Bone marrow (tissue), 2 donors: Measurements from ENCODE around the gene PGLYRP1.

ENCODE experiments used
- DNase-seq, 2 donors: peaks; one replicate each; lab custom pipeline; 2025; lab: John Stamatoyannopoulos, UW

PGLYRP1 gene

DNA sequence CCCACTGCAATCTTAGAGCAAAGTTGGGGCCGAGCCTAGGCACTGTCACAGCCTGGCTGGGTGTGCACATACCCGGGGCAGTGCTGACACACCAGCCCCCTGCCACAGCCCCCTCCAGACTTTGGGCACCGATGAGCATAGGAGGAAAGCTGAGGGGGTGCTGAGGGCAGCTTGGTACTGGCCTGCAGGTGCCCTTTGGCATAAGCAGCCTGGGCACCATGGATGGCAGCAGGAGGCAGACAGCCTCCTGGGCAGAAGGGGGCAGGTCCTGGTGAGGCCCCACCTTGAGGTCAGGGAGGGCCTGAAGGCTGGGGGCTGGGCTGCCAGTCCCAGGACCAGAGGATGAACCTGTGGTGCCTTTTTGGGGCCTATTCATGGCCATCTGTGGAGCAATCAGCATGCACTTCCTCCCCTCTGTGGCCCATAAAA, 9.8 kb upstream of the PGLYRP1 start:
- no peak for DNase-seq

DNA sequence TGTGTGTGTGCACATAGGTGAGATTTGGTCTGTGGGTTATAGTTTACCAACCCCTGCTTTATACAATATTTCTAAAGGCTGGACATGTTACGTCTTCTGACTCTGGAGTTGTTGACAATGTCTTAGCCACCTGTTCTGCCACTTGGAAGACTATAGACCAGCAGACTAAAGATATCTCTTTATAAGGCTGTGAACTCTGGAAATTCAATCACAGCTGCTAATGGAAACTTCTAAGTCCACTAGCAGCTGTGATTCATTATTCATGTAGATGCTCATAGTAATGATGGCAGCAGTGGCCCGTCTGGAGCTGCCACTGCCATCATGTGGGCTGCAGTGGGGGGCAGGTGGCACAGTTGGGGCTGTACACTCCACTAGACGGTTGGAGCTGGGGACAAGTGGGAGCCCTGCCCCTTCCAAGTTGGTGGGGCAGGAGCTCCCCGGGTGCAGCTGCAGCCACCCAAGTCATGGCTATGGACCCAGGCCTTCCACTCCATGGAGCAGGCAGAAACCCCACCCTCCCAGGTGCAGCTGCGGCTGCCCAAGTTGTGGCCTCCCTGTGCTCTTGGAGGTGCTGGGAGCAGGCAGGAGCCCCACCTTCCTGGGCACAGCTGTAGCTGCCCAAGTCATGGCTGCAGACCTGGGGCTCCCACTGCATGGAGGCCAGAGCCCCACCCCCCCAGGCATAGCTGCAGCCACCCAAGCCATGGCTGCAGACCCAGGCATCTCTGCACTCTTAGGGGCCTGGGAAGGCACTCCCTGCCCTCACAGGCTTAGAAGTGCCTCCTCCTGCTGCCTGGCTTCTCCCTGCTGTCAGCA, 9.1 kb upstream of the PGLYRP1 start:
- DNase-seq, result no peak

GRCh38 chr19:46030812-46031550, 8.1 kb upstream of the PGLYRP1 start:
- DNase-seq, result no peak

- DNase-seq, result no peak
These were observed 3.0 kb upstream of the PGLYRP1 start for GRCh38 chr19:46025835-46026234.

DNA sequence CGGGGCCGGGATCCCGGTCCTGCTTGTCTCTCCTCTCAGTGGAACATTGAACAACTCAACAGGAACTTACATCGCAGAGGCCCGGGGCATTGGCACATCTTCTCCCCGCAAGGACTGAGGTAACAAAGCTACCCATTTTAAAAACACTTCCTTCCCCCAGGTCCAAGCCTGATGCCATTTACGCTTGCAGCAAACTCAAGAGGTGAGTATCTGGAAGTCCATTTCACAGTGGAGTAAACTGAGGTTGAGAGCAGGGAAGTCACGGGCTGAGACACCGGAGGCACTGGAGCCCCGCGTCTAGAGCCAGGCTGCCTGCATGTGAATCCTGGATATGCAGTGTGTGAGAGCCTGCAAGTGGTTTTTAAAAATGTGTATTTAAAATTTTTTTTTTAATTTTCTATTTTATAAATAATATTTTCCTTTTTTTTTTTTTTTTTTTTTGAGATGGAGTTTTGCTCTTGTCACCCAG, 492 bp upstream of the PGLYRP1 start:
- no peak for DNase-seq

- no peak for DNase-seq
These were observed 807 bp downstream of the PGLYRP1 start for GRCh38 chr19:46022061-46022430.

DNA sequence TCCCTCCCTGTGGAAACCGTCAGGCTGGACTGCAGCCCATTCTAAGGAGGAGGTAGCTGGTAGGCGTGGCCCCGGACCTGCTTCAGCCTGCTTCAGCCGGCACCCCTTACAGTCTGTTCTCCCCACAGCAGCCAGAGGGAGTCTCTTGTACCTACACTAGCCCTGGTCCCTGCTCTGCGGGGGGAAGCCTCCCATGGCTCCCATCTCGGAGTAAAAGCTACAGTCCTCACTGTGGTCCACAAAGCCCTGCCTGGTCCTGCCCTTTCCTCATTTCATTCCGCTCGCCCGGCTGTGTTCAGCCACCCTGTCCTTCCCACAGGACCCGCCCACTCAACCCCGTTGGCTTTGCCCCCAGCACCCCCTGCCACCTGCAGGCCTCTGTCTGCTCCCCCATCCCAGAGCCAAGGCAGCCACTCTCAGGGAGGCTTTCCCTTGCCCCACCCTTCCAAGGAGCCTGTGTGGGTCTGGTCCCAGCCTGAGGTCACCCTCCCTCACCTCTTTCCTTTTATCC, 1.3 kb downstream of the PGLYRP1 start:
- no peak for DNase-seq

DNA sequence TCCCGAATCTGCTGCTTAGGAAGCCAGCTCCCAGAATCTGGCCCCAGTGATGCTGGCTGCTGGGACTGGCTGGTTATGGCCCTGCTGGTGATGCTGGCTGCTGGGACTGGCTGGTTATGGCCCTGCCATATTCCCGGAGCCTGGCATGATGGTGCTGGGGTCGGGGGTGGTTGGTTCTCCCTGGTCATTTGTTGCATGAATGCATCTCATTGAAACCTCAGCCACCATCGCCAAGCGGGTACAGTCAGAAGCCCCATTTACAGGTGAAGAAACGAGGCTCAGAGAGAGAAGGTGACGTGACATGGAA, 2.1 kb downstream of the PGLYRP1 start:
- DNase-seq, result no peak

DNA sequence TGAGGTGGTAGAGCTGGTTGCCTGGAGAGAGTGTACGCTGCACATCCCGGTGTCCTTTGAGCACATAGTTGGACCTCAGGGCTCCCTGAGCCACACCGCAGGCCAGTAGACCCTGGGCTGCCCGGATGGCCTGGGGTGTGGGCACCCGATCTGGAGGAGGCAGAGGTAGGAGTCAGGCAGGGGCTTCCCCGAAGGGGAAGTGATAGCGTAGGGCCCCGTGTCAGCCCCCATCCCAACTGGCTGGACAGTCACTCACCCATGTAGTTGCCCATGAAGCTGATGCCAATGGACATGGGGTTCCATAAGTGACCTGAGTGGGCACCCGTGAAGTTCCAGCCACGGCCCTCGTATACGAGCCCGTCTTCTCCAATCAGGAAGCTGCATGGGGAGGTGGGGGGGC, 3.6 kb downstream of the PGLYRP1 start:
- no peak for DNase-seq

- DNase-seq, result no peak
These were observed 4.1 kb downstream of the PGLYRP1 start for GRCh38 chr19:46018729-46019251.

DNA sequence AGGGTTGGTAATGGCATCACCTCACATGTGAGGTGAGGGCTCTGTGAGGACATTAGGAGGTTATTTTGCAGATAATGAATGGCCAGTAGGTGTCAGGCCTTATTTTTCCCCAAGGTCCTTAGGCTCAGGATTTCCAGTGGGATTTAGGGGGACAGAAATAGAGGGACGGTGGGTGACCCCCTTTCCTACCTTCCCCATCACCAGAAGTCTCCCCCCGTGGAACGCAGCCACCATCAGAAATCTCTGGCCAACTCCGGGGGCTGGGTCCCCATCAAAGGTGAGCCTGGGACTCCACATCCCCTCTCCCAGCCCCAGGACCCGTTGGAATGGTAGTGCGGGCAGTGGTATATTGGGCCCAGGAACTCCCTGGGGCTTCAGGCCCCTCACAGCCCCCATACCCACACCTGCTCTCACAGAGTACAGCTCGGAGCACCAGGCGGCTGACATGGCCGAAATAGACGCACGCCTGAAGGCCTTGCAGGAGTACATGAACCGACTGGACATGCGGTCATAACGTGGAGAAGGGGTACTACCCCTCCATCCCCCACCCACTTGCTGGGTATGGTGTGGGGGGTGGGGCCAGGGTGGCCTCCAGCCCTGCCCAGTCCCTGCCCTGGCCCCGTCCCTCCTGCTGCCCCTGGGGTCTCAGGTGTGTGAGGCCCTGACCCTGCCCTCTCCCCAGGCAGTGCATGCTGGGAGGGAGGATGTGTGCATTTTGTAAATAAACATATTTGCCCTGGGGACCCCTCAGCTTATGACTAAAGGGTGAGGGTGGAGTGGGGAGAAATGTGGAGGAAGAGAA, 4.8 kb downstream of the PGLYRP1 start:
- no peak for DNase-seq

- no peak for DNase-seq
These were observed 5.8 kb downstream of the PGLYRP1 start for GRCh38 chr19:46017095-46017429.

DNA sequence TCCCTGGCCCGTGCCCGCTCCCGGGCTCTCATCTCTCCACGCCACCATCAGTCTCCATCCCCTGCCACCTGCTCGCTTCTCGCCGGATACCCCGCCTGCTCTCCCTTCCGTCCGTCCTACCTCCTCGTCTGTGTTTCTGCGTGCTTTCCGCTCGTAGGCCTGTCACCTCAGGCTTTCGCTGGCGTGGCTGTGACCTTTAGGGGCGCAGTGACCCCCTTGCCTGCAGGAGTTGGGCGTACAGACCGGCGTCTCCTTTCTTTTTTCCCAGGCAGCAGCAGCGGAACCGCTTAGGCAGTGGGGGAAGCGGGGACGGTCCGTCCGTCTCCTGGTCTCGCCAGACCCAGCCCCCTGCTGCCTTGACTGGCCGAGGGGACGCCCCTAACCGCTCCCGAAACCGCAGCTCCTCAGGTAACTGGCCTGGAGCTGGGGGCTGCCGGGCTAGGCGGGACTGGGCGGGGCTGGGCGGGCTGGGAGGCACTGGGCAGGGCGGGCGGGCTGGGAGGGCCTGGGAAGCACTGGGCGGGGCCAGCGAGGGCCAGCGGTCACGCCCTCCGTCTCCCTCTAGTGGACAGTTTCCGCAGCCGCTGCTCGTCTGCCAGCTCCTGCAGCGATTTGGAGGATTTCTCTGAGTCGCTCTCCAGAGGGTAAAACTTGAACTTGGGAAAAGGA, 6.3 kb downstream of the PGLYRP1 start:
- peak; percentile 74 to 84 for DNase-seq

DNA sequence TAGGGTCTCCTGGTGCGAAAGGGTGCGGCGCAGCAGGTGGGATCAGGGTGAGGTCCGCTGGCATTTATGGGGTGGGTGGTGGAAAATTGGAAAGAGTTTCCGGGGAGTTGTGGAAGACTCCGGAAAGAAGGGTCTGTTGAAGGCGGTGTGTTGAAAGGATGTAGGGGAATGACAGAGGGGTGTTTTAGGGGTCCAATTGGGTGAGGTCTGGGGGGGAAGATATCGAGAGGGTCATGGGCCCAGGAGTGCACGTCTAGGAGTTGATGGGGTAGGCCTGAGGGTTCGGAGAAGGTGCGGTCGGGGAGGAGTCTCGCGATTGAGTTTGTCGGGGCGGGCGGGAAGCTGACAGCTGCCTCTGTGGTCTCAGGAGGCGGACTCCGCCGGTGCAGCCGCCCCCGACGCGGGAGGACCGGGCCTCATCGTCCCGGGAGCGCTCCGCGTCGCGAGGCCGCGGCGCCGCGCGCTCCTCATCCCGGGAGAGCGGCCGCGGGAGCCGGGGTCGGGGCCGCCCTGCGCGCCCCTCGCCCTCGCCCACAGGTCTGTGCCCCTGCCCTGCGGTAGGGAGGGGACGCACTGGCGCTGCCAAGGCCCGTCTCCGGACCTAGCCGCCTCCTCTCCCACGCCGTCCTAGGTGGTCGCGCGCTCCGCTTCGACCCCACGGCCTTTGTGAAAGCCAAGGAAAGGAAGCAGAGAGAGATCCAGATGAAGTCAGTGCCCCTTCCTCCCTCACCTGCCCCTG, 7.0 kb downstream of the PGLYRP1 start:
- DNase-seq, result no peak

DNA sequence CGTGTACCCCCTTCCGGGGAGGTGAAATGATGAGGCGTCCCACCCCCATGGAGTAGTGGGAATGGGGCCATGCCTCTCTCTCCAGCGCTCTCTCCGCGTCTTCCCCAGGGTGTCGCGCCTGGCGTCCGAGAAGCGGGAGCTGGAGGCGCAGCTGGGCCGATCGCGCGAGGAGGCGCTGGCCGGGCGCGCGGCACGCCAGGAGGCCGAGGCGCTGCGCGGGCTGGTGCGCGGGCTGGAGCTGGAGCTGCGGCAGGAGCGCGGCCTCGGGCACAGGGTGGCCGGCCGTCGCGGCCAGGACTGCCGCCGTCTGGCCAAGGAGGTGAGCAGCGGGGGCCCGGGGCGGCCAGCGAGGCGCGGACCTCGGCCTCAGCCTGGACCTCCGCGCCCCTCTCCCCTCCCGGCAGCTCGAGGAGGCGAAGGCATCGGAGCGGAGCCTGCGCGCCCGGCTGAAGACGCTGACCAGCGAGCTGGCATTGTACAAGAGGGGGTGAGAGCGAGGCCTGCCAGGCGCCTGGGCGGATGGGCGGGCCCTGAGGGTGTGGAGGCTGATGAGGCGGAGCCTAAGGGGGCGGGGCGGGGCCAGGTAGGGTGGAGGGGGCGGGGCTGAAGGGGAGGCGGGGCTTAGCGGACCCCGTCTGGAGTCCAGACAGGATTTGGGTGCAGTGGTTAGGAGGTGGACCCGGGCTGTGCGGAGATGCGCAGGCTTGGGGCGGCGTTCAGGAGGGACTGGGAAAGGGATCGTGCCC, 7.7 kb downstream of the PGLYRP1 start:
- DNase-seq, result no peak

GRCh38 chr19:46014534-46014933, 8.3 kb downstream of the PGLYRP1 start:
- DNase-seq, result no peak

GRCh38 chr19:46009530-46010510, 13.0 kb downstream of the PGLYRP1 start:
- peak; percentile 18 to 30 for DNase-seq

GRCh38 chr19:46006411-46006810, 16.4 kb downstream of the PGLYRP1 start:
- no peak for DNase-seq

- DNase-seq, result no peak
These were observed 20.1 kb downstream of the PGLYRP1 start for GRCh38 chr19:46002678-46003275.
